Mucosa of descending colon (tissue), 3 donors: ENCODE data around the gene NF1. TPM values are rescaled to one million over a fixed set of nuclear protein-coding genes. Genes with fewer than 3 reads are reported as not detected.
"Not testable (repeated sequence)": the region's sequence is repeated elsewhere in the genome, so short reads cannot be mapped to it uniquely, and the experiment has no call there.

Experiments
- ATAC-seq: fragments of 200-7000 bp; cut with Tn5 transposase; one replicate; pipeline ENCODE4 v1.9.1; 2020; ENCODE audit warnings: mild to moderate bottlenecking, moderate library complexity
- DNase-seq, 3 donors: peaks; one replicate each; pipeline ENCODE4 v3.0.0-alpha.2; 2020
- H3K36me3 ChIP-seq: fragments of 200-600 bp; one replicate; pipeline ENCODE4 v1.8.0; 2021; ENCODE audit warnings: low read depth, mild to moderate bottlenecking
- H3K4me1 ChIP-seq: fragments of 200-600 bp; one replicate; pipeline ENCODE4 v1.8.0; 2021; ENCODE audit warnings: low read depth, mild to moderate bottlenecking
- H3K4me3 ChIP-seq: fragments of 200-600 bp; one replicate; pipeline ENCODE4 v1.8.0; 2021; ENCODE audit warnings: mild to moderate bottlenecking
- H3K9me3 ChIP-seq: fragments of 200-600 bp; one replicate; pipeline ENCODE4 v1.8.0; 2021; ENCODE audit warnings: mild to moderate bottlenecking
- intact Hi-C, 2 donors: fragments of 100-400 bp; cut with DNase I in 1 of 2; cut with micrococcal nuclease in 1 of 2; formaldehyde crosslinking; loops; one replicate each; pipeline versions ENCODE4 v1.11.0 to v1.11.1; 2022; cut with DNase I, micrococcal nuclease
- total RNA-seq, 3 donors: library from RNA; stranded (reverse); fragmentation: NEBNext Ultra II Directional in 2 of 3; extraction: Animal tissue kit (Norgen Biotek cat#: 25700) in 2 of 3; gene quantifications; one replicate each; pipeline versions ENCODE4 v1.2.1 to v1.2.4, GENCODE V29; 2021 to 2023
- TF ChIP-seq, protein P1 (sequence below): fragments of 200-600 bp; IDR thresholded peaks from one replicate; pipeline ENCODE4 v1.8.0; 2022; ENCODE audit warnings: antibody characterized with exemption, mild to moderate bottlenecking
- donor health status: DM: no; HTN: no; CAD: no; lungs with moderate emphysema.
- donor health status: DM: no; HTN: no; CAD: no.
- donor health status: DM: no; HTN: yes; CAD: no.

NF1 gene
- total RNA-seq, 3 donors from 2014 or later, result 51.9 to 67.6 (median 52.4) TPM

DNA sequence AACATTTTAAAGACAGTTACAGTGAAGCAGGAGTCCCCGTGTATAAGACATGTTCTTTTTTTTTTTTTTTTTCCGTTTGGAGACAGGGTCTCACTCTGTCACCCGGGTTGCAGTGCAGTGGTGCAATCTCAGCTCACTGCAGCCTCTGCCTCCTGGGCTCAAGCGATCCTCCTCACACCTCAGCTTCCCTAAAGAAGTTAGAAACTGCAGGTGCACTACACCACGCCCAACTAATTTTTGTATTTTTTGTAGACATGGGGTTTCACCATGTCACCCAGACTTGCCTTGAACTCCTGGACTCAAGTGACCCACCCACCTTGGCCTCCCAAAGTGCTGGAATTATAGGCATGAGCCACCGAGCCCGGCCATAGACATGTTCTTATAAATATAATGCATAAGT, 216.1 kb downstream of the NF1 start:
- TF ChIP-seq, protein P1, sequence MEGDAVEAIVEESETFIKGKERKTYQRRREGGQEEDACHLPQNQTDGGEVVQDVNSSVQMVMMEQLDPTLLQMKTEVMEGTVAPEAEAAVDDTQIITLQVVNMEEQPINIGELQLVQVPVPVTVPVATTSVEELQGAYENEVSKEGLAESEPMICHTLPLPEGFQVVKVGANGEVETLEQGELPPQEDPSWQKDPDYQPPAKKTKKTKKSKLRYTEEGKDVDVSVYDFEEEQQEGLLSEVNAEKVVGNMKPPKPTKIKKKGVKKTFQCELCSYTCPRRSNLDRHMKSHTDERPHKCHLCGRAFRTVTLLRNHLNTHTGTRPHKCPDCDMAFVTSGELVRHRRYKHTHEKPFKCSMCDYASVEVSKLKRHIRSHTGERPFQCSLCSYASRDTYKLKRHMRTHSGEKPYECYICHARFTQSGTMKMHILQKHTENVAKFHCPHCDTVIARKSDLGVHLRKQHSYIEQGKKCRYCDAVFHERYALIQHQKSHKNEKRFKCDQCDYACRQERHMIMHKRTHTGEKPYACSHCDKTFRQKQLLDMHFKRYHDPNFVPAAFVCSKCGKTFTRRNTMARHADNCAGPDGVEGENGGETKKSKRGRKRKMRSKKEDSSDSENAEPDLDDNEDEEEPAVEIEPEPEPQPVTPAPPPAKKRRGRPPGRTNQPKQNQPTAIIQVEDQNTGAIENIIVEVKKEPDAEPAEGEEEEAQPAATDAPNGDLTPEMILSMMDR, result no peak
- intact Hi-C loops, result no loop called here
- peaks cover 12% of the 10 kb centered on the region for H3K4me1 ChIP-seq
- no peak for ATAC-seq
- peak in 1 of 3 donors; percentile 12 for DNase-seq
- H3K9me3 ChIP-seq, result no peaks in the 10 kb centered on the region
- H3K36me3 ChIP-seq, result no peaks in the 10 kb centered on the region
- H3K4me3 ChIP-seq, result no peak overlapping the region

- intact Hi-C loops, result no loop called here
- Histone ChIP-seq H3K4me3 (no peak overlapping the region), H3K36me3 (no peaks in the 10 kb centered on the region), H3K4me1 (peaks cover 12% of the 10 kb centered on the region), H3K9me3 (no peaks in the 10 kb centered on the region)
- TF ChIP-seq, protein P1, result no peak
- ATAC-seq (no peak), DNase-seq (no peak)
Observed at GRCh38 chr17:31311526-31311925, 216.7 kb downstream of the NF1 start.

DNA sequence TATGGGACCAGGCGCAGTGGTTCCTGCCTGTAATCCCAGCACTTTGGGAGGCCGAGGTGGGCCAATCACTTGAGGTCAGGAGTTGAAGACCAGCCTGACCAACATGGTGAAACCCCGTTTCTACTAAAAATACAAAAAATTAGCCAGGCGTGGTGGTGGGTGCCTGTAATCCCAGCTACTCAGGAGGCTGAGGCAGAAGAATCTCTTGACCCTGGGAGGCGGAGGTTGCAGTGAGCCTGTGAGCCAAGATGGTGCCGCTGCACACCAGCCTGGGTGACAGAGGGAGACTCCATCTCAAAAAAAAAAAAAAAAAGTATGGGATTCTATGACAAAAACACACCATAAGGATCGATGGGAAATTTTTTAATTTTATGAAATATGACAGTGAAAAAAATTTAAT, 217.4 kb downstream of the NF1 start:
- ATAC-seq, H3K4me3 ChIP-seq, H3K36me3 ChIP-seq, H3K9me3 ChIP-seq, intact Hi-C loops: not testable (repeated sequence)
- H3K4me1 ChIP-seq, result peaks cover 12% of the 10 kb centered on the region
- peak; percentile 18 to 66 (median 26) for DNase-seq

GRCh38 chr17:31313982-31314781, 219.4 kb downstream of the NF1 start, which contains the start of gene EVI2B:
TSS of gene EVI2B (minus strand) at chr17:31314054. CDS start at chr17:31305609, 8,445 bp downstream.
- H3K4me1 ChIP-seq, result peaks cover 6% of the 10 kb centered on the region
- intact Hi-C loops, result no loop called here
- no peaks in the 10 kb centered on the region for H3K36me3 ChIP-seq
- no peaks in the 10 kb centered on the region for H3K9me3 ChIP-seq
- TF ChIP-seq, protein P1, result no peak
- no peak within 1 kb of the TSS for H3K4me3 ChIP-seq
- ATAC-seq (peak; percentile 88), DNase-seq (peak in 1 of 3 donors; percentile 21)

- H3K9me3 ChIP-seq, result no peaks in the 10 kb centered on the region
- intact Hi-C loops, result no loop called here
- TF ChIP-seq, protein P1, result no peak
- ATAC-seq (no peak), DNase-seq (no peak)
- no peaks in the 10 kb centered on the region for H3K36me3 ChIP-seq
- H3K4me3 ChIP-seq, result no peak overlapping the region
- H3K4me1 ChIP-seq, result peaks cover 4% of the 10 kb centered on the region
Observed at GRCh38 chr17:31314782-31315100, 220.0 kb downstream of the NF1 start.

GRCh38 chr17:31318298-31318801, 223.6 kb downstream of the NF1 start:
- no peak overlapping the region for H3K4me3 ChIP-seq
- ATAC-seq (peak; percentile 45), DNase-seq (peak in 1 of 3 donors; percentile 45)
- TF ChIP-seq, protein P1, result no peak
- no peaks in the 10 kb centered on the region for H3K36me3 ChIP-seq
- no peaks in the 10 kb centered on the region for H3K9me3 ChIP-seq
- intact Hi-C loops, result no loop called here
- H3K4me1 ChIP-seq, result peaks cover 4% of the 10 kb centered on the region
